HepG2 (cell line): ENCODE results near the gene E2F1. TPM values are rescaled to one million over a fixed set of nuclear protein-coding genes. Genes with fewer than 3 reads are reported as not detected.

Source experiments
- BRD4 ChIP-seq: sonication (generic); formaldehyde crosslinking; IDR thresholded peaks from 2 replicates; pipeline ENCODE4 v1.4.0; 2020; ENCODE audit warnings: missing genetic modification reagents
- EHMT2 ChIP-seq: fragments of 200-600 bp; sonication (generic); IDR thresholded peaks from 2 replicates; pipeline ENCODE4 v1.7.0; 2017; ENCODE audit warnings: antibody characterized with exemption, low read depth, low read length, borderline replicate concordance
- HNRNPK ChIP-seq: fragments of 200-400 bp; formaldehyde crosslinking; IDR thresholded peaks from 2 replicates; pipeline ENCODE4 v1.6.1; 2018; ENCODE audit warnings: low read length, low read depth, moderate library complexity, mild to moderate bottlenecking; ENCODE audit not compliant: poor library complexity, severe bottlenecking
- HNRNPLL ChIP-seq: fragments of 200-400 bp; formaldehyde crosslinking; IDR thresholded peaks from 2 replicates; pipeline ENCODE4 v1.6.1; 2017; ENCODE audit warnings: mild to moderate bottlenecking, low read depth, low read length; ENCODE audit not compliant: poor library complexity, severe bottlenecking
- KDM5A ChIP-seq: fragments of 200-600 bp; sonication (generic); IDR thresholded peaks from 2 replicates; pipeline ENCODE4 v1.7.0; 2018; ENCODE audit warnings: antibody characterized with exemption, mild to moderate bottlenecking, low read length, borderline replicate concordance
- KLF13 ChIP-seq: sonication (generic); formaldehyde crosslinking; IDR thresholded peaks from 2 replicates; pipeline ENCODE4 v1.4.0; 2020; ENCODE audit warnings: mild to moderate bottlenecking, missing genetic modification reagents
- MEF2D ChIP-seq: sonication (generic); formaldehyde crosslinking; IDR thresholded peaks from 2 replicates; pipeline ENCODE4 v1.5.1; 2020; ENCODE audit warnings: mild to moderate bottlenecking, missing genetic modification reagents
- MLLT10 ChIP-seq: sonication (generic); formaldehyde crosslinking; IDR thresholded peaks from 2 replicates; pipeline ENCODE4 v1.4.0; 2020; ENCODE audit warnings: missing genetic modification reagents
- MYNN ChIP-seq: sonication (generic); formaldehyde crosslinking; IDR thresholded peaks from 2 replicates; pipeline ENCODE4 v1.4.0; 2020; ENCODE audit warnings: mild to moderate bottlenecking, low read depth, missing genetic modification reagents
- REL ChIP-seq: sonication (generic); formaldehyde crosslinking; conservative IDR thresholded peaks from 2 replicates; pipeline ENCODE4 v1.8.0; 2022; ENCODE audit warnings: mild to moderate bottlenecking, missing genetic modification reagents, moderate library complexity
- RXRA ChIP-seq: sonication (generic); formaldehyde crosslinking; IDR thresholded peaks from 2 replicates; pipeline ENCODE4 v1.5.1; 2020; ENCODE audit warnings: missing genetic modification reagents
- ZFP36L1 ChIP-seq: sonication (generic); formaldehyde crosslinking; IDR thresholded peaks from 2 replicates; pipeline ENCODE4 v1.8.0; 2022; ENCODE audit warnings: mild to moderate bottlenecking, missing genetic modification reagents, moderate library complexity
- ZNF136 ChIP-seq: sonication (generic); formaldehyde crosslinking; IDR thresholded peaks from 2 replicates; pipeline ENCODE4 v1.8.1; 2022; ENCODE audit warnings: low read depth, mild to moderate bottlenecking, moderate library complexity, missing genetic modification reagents
- ZNF329 ChIP-seq: sonication (generic); formaldehyde crosslinking; IDR thresholded peaks from 2 replicates; pipeline ENCODE4 v1.9.0; 2021; ENCODE audit warnings: low read depth, mild to moderate bottlenecking, missing genetic modification reagents
- ZNF558 ChIP-seq: sonication (generic); formaldehyde crosslinking; IDR thresholded peaks from 2 replicates; pipeline ENCODE4 v1.9.0; 2022; ENCODE audit warnings: mild to moderate bottlenecking, missing genetic modification reagents, borderline replicate concordance
- ZNF563 ChIP-seq: sonication (generic); formaldehyde crosslinking; IDR thresholded peaks from 2 replicates; pipeline ENCODE4 v1.8.0; 2022; ENCODE audit warnings: mild to moderate bottlenecking, moderate library complexity, missing genetic modification reagents
- ZNF616 ChIP-seq: sonication (generic); formaldehyde crosslinking; IDR thresholded peaks from 2 replicates; pipeline ENCODE4 v1.5.0; 2020; ENCODE audit warnings: low read depth, mild to moderate bottlenecking, missing genetic modification reagents
- ZNF724P ChIP-seq: sonication (generic); formaldehyde crosslinking; IDR thresholded peaks from 2 replicates; pipeline ENCODE4 v1.8.0; 2022; ENCODE audit warnings: missing genetic modification reagents, borderline replicate concordance
- ZNF83 ChIP-seq: sonication (generic); formaldehyde crosslinking; IDR thresholded peaks from 2 replicates; pipeline ENCODE4 v1.4.0; 2020; ENCODE audit warnings: missing genetic modification reagents, mild to moderate bottlenecking, borderline replicate concordance
- polyA plus RNA-seq, 8 experiments: library from polyadenylated mRNA; depleted of rRNA in 3 of 8; stranded (reverse) in 7 of 8; unstranded in 1 of 8; fragments of >200 nt; fragmentation: Illumina TruSeq in 4 of 8; extraction: Trizol in 4 of 8; gene quantifications; 2 replicates each; pipeline versions ENCODE4 v1.2.1 to v1.2.3, GENCODE V29; 2011 to 2016; ENCODE audit warnings: low read depth in 4 of 8, missing spikeins in 1 of 8, mixed read lengths in 1 of 8; ENCODE audit not compliant: insufficient read depth in 1 of 8
- total RNA-seq, 5 experiments: library from RNA; depleted of rRNA; stranded (reverse); fragments of >200 nt; fragmentation: Illumina TruSeq; extraction: Trizol; gene quantifications; 2 replicates each; pipeline ENCODE4 v1.2.3, GENCODE V29; 2016; ENCODE audit warnings: low read depth in 1 of 5
- TF ChIP-seq, protein P1 (sequence below): sonication (generic); formaldehyde crosslinking; IDR thresholded peaks from 2 replicates; pipeline ENCODE4 v1.4.0; 2020; ENCODE audit warnings: mild to moderate bottlenecking, low read depth, missing genetic modification reagents
- TF ChIP-seq, protein P2 (sequence below): sonication (generic); formaldehyde crosslinking; IDR thresholded peaks from 2 replicates; pipeline ENCODE4 v1.4.0; 2020; ENCODE audit warnings: missing genetic modification reagents
- TF ChIP-seq, protein P3 (sequence below): sonication (generic); formaldehyde crosslinking; IDR thresholded peaks from 2 replicates; pipeline ENCODE4 v1.5.0; 2020; ENCODE audit warnings: missing genetic modification reagents, mild to moderate bottlenecking, borderline replicate concordance
- TF ChIP-seq, protein P4 (sequence below): sonication (generic); formaldehyde crosslinking; IDR thresholded peaks from 2 replicates; pipeline ENCODE4 v1.4.0; 2020; ENCODE audit warnings: missing genetic modification reagents

E2F1 gene
- total and polyA plus RNA-seq, 2 of the 13 experiments (the other 11 are each of a cell fraction or from before 2014, with no cell fraction given): 25.5 to 39.4 TPM

DNA sequence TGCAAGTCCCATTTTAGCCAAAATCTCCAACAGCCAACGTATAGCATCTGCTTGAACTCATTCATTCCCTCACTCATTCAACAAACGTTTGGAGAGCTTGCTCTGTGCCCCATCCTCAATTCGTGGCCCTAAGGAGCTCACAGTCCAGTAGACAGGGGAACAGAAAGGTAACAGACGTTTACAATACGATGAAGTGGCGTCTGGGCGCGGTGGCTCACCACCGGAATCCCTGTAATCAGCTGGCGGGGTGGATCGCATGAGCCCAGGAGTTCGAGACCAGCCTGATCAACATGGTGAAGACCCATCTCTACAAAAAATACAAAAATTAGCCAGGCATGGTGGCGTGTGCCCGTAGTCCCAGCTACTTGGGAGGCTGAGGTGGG lies 790 bp upstream of the E2F1 start (continued):
- TF ChIP-seq ZNF329: no peak
- TF ChIP-seq REL (CRISPR knock-in tag): no peak
- TF ChIP-seq EHMT2: no peak
- TF ChIP-seq ZFP36L1 (CRISPR knock-in tag): no peak
- no peak for TF ChIP-seq MLLT10 (CRISPR knock-in tag)
- no peak for TF ChIP-seq KDM5A
- TF ChIP-seq, protein P1, sequence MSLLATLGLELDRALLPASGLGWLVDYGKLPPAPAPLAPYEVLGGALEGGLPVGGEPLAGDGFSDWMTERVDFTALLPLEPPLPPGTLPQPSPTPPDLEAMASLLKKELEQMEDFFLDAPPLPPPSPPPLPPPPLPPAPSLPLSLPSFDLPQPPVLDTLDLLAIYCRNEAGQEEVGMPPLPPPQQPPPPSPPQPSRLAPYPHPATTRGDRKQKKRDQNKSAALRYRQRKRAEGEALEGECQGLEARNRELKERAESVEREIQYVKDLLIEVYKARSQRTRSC (CRISPR knock-in tag): no peak
- no peak for TF ChIP-seq ZNF616 (CRISPR knock-in tag)
- TF ChIP-seq MYNN (CRISPR knock-in tag): no peak
- TF ChIP-seq, protein P2, sequence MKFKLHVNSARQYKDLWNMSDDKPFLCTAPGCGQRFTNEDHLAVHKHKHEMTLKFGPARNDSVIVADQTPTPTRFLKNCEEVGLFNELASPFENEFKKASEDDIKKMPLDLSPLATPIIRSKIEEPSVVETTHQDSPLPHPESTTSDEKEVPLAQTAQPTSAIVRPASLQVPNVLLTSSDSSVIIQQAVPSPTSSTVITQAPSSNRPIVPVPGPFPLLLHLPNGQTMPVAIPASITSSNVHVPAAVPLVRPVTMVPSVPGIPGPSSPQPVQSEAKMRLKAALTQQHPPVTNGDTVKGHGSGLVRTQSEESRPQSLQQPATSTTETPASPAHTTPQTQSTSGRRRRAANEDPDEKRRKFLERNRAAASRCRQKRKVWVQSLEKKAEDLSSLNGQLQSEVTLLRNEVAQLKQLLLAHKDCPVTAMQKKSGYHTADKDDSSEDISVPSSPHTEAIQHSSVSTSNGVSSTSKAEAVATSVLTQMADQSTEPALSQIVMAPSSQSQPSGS (CRISPR knock-in tag): no peak
- no peak for TF ChIP-seq ZNF558 (CRISPR knock-in tag)
- TF ChIP-seq HNRNPK: no peak
- TF ChIP-seq, protein P3, sequence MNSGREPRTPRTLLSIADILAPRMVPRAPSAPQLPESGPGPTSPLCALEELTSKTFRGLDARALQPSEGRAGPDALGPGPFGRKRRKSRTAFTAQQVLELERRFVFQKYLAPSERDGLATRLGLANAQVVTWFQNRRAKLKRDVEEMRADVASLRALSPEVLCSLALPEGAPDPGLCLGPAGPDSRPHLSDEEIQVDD (CRISPR knock-in tag): no peak
- no peak for TF ChIP-seq MEF2D (CRISPR knock-in tag)
- no peak for TF ChIP-seq ZNF724P
- no peak for TF ChIP-seq ZNF136 (CRISPR knock-in tag)
- TF ChIP-seq ZNF563: no peak
- 0 out of 2 replicates have a peak, but pooled peaks have one; percentile 44 for TF ChIP-seq BRD4
- TF ChIP-seq ZNF83 (CRISPR knock-in tag): no peak
- 0 out of 2 replicates have a peak, but pooled peaks have one; percentile 2 for TF ChIP-seq RXRA (CRISPR knock-in tag)
- TF ChIP-seq, protein P4, sequence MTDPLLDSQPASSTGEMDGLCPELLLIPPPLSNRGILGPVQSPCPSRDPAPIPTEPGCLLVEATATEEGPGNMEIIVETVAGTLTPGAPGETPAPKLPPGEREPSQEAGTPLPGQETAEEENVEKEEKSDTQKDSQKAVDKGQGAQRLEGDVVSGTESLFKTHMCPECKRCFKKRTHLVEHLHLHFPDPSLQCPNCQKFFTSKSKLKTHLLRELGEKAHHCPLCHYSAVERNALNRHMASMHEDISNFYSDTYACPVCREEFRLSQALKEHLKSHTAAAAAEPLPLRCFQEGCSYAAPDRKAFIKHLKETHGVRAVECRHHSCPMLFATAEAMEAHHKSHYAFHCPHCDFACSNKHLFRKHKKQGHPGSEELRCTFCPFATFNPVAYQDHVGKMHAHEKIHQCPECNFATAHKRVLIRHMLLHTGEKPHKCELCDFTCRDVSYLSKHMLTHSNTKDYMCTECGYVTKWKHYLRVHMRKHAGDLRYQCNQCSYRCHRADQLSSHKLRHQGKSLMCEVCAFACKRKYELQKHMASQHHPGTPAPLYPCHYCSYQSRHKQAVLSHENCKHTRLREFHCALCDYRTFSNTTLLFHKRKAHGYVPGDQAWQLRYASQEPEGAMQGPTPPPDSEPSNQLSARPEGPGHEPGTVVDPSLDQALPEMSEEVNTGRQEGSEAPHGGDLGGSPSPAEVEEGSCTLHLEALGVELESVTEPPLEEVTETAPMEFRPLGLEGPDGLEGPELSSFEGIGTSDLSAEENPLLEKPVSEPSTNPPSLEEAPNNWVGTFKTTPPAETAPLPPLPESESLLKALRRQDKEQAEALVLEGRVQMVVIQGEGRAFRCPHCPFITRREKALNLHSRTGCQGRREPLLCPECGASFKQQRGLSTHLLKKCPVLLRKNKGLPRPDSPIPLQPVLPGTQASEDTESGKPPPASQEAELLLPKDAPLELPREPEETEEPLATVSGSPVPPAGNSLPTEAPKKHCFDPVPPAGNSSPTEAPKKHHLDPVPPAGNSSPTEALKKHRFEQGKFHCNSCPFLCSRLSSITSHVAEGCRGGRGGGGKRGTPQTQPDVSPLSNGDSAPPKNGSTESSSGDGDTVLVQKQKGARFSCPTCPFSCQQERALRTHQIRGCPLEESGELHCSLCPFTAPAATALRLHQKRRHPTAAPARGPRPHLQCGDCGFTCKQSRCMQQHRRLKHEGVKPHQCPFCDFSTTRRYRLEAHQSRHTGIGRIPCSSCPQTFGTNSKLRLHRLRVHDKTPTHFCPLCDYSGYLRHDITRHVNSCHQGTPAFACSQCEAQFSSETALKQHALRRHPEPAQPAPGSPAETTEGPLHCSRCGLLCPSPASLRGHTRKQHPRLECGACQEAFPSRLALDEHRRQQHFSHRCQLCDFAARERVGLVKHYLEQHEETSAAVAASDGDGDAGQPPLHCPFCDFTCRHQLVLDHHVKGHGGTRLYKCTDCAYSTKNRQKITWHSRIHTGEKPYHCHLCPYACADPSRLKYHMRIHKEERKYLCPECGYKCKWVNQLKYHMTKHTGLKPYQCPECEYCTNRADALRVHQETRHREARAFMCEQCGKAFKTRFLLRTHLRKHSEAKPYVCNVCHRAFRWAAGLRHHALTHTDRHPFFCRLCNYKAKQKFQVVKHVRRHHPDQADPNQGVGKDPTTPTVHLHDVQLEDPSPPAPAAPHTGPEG: 0 out of 2 replicates have a peak, but pooled peaks have one; percentile 8
- TF ChIP-seq KLF13 (CRISPR knock-in tag): 0 out of 2 replicates have a peak, but pooled peaks have one; percentile 71
- TF ChIP-seq HNRNPLL: no peak
